KBM-7 (cell line): ENCODE measurements around the gene PGAM5.

Experiments
- DNase-seq: peaks from one replicate; pipeline ENCODE4 v3.0.0-alpha.2; 2015
- in situ Hi-C: fragments of 300-500 bp; cut with MboI; formaldehyde crosslinking; loops from 2 replicates; pipeline ENCODE4 v1.14.3; 2020; ENCODE audit warnings: low sequenced_read_pairs, low pct_unique_long_range_greater_than_20kb, mixed read lengths

PGAM5 gene

GRCh38 chr12:132718644-132719043, 8.0 kb downstream of the PGAM5 start:
- in situ Hi-C loops: no loop called here
- DNase-seq: no peak

DNA sequence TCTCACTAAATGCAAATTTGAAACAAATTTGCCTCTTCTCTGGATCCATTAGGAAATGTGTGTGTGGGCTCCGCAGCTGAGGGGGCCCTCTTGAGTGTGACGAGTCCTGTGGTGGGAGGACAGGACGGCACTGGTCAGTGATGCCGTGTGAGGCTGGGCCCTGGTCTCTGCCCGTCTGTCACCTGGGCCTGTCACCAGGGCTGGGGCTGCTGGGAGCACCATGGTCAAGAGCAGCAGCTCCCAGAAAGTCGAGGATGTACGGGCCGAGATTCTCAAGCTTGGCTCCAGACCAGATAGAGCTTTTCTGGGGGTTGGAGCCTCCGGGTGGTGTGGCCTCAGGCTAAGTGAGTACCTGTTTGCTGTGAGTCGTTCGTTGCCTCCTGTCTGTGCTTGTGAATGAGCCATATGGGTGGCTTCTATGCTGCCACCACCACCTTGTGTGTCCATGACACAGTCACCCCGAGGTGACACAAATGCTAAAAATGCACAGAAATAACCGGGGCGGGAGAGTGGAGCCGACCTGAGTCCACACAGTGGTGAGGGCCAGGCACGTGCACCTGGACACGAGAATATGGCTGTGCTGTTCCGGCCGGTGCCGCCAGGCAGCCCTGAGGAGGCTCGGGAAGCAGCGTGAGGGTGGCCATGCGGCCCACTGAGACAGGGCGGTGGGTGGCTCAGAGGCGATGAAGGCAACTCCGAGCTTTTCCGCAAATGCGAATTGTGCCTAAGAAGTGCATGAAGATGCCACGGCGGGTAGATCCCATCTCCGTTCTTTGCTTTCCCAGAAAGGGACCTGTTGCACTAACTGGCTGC, 8.7 kb downstream of the PGAM5 start:
- DNase-seq: no peak
- in situ Hi-C loops: no loop called here

DNA sequence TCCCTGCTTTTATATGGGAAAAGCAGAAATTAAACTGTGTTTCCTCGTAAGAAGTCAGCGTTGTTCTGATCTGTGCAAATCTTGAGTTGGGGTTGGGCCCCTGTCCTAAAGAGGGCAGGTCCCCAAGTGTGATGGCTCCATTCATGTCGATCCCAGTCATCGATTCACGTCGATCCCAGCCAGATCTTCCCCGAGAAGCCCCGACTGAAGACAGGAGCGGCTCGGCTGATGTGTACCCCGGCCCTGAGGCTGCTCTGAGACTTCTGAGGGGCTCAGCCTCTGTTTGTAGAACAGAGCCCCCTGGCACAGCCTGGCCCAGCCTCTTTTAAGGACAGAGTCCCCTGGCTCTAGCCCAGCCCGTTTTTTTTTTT, 9.3 kb downstream of the PGAM5 start:
- in situ Hi-C loops: no loop called here
- no peak for DNase-seq

DNA sequence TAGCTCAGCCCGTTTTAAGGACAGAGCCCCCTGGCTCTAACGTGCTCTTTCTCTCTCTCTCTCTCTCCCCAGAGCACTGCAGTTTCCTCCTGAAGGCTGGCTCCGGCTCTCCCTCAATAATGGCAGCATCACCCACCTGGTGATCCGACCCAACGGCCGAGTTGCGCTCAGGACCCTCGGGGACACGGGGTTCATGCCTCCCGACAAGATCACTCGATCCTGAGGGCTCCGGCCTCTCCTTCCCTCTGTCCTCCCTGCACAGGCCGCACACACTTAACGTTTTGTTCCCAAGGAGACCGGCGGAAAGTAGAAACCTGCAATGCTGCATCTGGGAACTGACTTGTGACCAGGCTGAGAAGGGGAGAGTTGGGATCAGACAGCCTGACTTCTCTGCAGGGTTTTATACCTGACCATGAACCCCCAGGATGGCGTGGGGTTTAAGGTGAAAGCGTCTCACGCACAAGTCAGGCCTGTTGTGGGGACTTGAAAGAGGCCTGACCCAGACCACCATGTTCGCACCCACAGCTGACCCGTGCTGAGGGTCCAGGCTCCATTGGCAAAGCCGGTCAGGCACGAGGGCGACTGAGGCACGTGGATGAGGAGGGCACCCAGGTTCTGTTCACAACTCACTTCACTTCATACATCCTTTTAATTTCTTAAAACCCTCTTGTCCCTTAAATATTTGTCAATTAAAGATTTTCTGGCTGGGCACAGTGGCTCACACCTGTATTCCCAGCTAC, 10.1 kb downstream of the PGAM5 start:
- no peak for DNase-seq
- in situ Hi-C loops: no loop called here

DNA sequence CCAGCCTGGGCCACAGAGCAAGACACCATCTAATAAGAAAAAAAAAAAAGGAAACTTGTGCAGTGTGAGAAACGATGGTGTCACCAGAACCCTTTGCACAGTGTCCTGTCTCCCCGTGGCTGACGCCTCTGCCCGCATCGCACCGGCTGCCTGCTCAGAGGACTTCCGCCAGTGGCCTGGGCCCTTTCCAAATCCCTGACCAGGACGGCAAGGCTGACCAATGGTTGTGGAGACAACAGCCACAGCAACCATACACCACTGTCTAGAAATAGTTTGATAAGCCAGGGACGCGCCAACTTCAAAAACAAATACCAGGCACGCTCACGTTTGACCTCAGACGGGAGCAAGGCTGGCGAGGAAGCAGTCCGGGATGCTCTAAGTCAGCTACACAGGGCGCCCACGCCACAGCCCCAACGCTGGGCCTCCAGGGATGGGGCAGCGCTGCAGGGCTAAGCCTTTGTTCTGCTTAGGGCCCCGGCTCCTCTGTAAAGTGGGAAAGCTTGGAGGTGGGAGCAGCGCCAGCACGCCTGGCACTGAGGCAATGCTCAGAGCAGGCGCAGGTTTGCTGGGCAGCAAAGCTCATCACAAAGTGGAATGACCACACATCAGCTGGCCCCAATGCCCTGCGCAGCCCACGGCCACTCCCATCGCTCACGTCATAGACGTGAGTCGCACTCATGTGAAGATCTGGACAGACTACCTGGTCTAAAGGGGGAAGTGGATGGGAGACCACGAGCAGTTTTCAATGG, 12.5 kb downstream of the PGAM5 start:
- in situ Hi-C loops: no loop called here

DNA sequence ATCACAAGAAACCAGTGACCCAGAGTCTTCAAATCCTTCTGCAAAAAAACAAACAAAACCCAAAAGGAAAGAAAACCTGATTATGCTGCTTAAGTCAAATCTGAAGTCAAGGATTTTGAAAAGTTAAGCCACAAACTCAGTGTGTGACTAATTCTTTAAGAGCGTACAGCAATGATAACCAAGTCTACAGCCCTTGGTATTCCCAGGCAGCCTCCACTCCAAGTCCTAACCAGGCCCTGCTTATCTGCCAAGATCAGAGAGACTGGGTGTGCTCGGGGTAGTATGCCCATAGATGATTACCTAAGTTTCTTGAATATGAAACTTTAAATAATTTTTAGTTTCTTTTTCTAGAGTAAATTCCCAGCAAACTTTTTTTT, 13.1 kb downstream of the PGAM5 start:
- no peak for DNase-seq
- in situ Hi-C loops: no loop called here

More for the DNA sequence above, 12.5 kb downstream of the PGAM5 start:
- DNase-seq: no peak

- no peak for DNase-seq
- in situ Hi-C loops: no loop called here
These were observed 14.0 kb downstream of the PGAM5 start for GRCh38 chr12:132724506-132725241.

DNA sequence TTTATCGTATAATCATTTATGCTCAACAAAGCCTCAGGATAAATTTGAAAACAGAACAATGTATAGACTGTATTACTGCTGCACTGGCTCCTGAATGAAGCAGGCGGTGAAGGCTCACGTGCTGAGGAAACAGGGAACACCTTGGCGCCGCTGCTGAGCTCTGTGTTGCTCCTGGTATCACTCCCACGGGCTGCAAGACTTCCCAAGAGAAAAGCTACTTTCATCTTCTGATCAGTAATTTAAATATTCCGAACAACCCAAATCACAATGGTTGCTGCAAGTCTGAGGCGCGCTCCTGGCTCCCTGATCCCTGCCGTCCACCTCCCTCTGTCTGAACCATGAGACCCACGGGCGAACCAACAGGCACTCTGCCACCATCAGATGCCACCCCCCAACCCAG, 15.7 kb downstream of the PGAM5 start:
- in situ Hi-C loops: no loop called here

GRCh38 chr12:132727091-132727794, 16.6 kb downstream of the PGAM5 start:
- DNase-seq: no peak
- in situ Hi-C loops: no loop called here

More for the DNA sequence above, 15.7 kb downstream of the PGAM5 start:
- DNase-seq: no peak

- in situ Hi-C loops: no loop called here
- no peak for DNase-seq
These were observed 17.9 kb downstream of the PGAM5 start for GRCh38 chr12:132728502-132728901.

DNA sequence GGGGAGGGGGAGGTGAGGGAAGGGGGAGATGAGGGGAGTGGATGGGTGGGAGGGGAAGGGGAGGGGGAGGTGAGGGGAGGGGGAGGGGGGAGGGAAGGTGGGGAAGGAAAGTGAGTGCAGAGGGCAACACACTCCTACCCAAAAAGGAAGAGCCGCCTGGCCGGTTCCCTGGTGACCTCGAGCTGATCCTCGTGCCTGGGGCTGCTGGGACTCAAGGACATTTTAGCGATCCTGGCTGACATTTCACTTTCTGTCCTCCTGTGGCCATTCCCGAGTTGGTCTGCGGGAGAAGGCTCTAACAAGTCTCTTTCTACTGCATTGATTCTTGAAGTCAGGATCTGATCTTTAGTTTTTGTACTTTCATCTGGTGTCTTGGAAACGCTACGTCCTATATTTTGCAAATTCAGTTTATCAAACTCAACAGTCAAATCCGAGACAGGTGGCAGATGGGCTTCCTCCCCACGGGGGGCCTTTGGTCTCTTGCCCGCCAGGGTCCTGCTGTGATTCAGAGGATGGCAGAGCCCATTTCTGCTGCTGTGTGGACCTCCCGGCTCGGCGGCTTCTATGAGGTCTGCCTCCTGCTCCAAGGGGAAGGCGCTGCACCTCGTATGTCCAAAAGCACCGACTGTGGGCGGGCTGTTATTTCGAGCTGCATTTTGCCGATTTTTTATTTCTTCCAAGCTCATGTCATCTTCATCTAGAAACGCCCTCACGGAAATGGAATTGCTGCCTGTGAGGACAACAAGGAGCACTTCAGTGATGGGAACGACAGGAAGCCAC, 19.1 kb downstream of the PGAM5 start:
- in situ Hi-C loops: no loop called here

DNA sequence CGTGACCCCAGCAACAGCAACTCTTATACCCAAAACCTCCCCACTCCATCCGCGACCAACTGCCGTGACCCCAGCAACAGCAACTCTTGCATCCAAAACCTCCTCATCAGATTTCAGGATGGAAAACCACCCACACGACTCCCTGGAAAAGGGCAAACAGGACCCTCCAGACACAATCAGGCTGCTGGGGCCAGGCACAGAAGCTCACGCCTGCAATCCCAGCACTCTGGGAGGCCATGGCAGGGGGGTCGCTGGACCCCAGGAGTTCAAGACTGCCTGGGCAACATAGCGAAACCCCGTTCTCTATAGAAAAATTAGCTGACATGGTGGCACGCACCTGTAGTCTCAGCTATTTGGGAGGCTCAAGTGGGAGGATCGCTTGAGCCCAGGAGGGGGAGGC, 19.7 kb downstream of the PGAM5 start:
- no peak for DNase-seq
- in situ Hi-C loops: no loop called here

More for the DNA sequence above, 19.1 kb downstream of the PGAM5 start:
- DNase-seq: no peak

DNA sequence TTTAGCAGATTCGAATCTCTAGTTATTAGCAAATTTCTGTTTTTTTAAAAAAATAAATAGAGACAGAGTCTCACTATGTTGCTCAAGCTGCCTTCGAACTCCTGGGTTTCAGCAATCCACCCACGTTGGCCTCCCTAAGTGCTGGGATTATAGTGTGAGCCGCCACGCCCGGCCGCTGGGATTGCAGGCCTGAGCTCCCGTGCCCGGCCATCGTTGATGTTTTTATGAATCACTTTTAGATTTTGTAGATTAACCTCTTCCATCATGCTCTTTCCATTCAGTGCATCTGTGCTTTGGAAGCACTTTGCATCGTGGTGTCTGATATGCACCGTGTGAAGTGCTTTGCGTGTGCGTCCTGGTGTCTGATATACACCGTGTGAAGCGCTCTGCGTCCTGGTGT, 20.9 kb downstream of the PGAM5 start:
- in situ Hi-C loops: no loop called here
- DNase-seq: no peak

GRCh38 chr12:132734206-132734605, 23.6 kb downstream of the PGAM5 start:
- in situ Hi-C loops: no loop called here
- no peak for DNase-seq

- no peak for DNase-seq
- in situ Hi-C loops: no loop called here
These were observed 24.9 kb downstream of the PGAM5 start for GRCh38 chr12:132735496-132735895.

DNA sequence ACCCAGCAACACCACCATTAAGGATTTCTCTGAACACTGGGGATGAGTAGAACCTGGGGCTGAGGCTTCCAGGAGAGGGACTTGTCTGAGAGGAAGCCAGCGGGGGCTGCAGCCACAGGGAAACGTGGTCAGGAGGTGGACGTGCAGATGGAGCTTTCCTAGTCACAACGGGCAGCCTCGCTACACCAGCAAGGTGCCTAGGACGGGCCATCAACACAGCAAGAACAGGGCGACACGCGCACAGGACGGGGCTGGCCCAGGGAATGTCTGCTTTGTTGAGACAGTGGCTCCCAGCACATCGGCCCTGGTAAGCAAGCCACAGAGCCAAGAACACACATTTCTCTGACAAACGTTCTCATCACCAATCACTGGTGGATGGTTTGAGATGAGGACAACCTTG, 25.7 kb downstream of the PGAM5 start:
- DNase-seq: no peak
- in situ Hi-C loops: no loop called here

GRCh38 chr12:132736913-132737312, 26.3 kb downstream of the PGAM5 start:
- in situ Hi-C loops: no loop called here
- no peak for DNase-seq
